ENCODE measurements around the gene FBLN1. TPM values are rescaled to one million over a fixed set of nuclear protein-coding genes. Genes with fewer than 3 reads are reported as not detected.
"Not testable (repeated sequence)": the region's sequence is repeated elsewhere in the genome, so short reads cannot be mapped to it uniquely, and the experiment has no call there.

FBLN1 gene
- total RNA-seq, 1 donor from 2014 or later = 93.3 TPM

- intact Hi-C loops (cut with micrococcal nuclease) = no loop called here
- DNase-seq (peak; percentile 9), ATAC-seq (no peak)
These were observed 87.6 kb downstream of the FBLN1 start for GRCh38 chr22:45590262-45590661.

- intact Hi-C loops (cut with micrococcal nuclease); DNase-seq; ATAC-seq: not testable (repeated sequence)
These were observed 89.0 kb downstream of the FBLN1 start for GRCh38 chr22:45591633-45592213.

DNA sequence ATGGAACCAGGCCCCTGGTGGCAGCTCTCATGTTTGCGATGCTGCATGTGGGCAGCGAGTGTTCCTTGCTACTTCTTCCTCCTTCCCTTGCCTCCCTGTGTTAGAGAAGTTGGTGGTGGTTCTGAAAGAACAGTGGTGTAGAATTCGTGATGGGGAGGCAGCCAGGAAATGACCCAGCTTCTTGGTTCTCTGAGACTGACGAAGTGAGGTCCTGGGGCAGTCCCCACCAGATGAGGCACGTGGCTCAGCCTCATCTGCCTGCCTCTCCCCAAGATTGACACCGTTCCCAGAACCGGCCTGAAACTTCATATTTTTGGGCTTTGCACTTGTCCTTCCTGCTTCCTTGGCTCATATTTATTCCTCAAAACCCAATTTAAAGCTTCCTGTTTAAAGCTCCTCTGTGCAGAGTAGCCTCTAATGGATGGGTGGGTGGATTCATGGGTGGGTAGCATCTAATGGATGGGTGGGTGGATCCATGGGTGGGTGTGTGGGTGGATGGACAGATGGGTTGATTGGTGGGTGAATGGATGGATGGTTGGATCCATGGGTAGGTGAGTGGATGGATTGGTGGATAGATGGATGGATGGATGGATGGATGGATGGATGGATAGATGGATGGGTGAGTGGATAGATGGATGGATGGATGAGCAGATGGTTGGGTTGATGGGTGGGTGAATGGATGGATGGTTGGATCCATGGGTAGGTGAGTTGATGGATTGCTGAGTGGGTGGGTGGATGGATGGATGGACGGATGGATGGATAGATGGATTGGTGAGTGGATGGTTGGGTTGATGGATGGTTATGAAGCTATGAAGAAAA lies 91.6 kb downstream of the FBLN1 start:
- ATAC-seq = no peak
- intact Hi-C loops (cut with micrococcal nuclease) = no loop called here
- DNase-seq = no peak

DNA sequence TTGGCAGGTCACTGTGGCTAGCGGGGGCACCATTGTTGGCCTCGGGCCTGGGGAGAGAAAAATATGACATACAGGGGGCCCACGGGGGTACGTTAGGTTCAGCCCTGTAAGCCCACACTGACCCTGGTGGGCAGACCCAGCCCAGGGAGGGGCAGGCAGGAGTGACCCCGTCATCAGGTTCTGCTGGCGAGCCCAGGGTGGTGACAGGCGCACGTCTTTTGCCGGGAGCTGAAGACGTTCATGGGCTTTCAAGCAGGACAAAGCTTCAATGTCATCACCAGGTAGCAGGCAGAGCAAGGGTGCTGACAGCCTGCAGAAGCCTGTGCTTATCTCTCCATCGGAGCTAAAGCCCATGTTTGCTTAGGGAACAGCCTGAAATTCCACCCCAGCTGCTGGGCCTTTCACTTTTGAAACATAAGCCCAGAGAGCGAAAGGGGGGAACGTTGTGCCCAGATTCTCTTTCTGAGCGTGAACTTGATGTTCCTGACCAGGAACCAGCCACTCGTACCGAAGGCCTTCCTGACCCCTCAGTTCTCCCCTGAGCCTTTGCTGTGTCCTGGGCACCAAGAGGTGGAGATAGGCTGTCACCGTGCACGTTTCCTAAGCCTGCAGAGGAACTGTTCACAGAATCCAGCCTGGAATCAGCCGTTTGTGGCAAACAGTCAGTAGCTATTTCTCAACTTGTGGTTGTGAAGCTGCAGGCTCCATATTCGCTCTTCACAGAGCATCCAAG lies 94.9 kb downstream of the FBLN1 start:
- no peak for DNase-seq
- peak; percentile 63 for ATAC-seq
- intact Hi-C loops (cut with micrococcal nuclease) = no loop called here

- intact Hi-C loops (cut with micrococcal nuclease) = no loop called here
- DNase-seq = no peak
- ATAC-seq = no peak
These were observed 96.0 kb downstream of the FBLN1 start for GRCh38 chr22:45598596-45599217.

DNA sequence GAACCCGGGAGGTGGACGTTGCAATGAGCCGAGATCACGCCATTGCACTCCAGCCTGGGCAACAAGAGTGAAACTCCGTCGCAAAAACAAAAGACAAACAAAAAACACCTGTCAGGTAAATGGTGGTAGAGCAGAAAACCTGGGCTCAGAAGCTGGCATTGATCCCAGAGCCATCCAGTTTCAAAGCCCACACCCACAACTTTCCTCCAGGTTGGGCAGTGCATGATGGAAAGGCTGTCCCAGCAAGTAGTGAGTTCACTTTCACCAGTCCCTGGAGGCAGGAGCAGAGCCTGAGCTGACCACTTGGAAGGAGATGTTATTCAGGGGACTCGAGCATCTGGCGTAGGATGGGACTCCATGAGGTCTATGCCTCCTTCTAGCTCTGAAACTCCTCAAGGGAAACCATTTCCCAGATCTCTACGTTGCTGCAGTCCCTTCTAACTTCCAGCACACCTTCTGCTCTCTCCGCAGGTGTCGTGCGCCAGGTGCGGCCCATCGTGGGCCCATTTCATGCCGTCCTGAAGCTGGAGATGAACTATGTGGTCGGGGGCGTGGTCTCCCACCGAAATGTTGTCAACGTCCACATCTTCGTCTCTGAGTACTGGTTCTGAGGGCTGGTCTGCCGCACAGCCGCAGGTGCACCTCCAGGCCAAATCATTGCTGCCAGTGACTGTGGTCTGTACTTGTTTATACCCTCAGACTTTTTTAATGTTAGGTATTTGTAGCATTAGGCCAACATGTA lies 97.3 kb downstream of the FBLN1 start:
- ATAC-seq = no peak
- intact Hi-C loops (cut with micrococcal nuclease) = no loop called here
- no peak for DNase-seq

DNA sequence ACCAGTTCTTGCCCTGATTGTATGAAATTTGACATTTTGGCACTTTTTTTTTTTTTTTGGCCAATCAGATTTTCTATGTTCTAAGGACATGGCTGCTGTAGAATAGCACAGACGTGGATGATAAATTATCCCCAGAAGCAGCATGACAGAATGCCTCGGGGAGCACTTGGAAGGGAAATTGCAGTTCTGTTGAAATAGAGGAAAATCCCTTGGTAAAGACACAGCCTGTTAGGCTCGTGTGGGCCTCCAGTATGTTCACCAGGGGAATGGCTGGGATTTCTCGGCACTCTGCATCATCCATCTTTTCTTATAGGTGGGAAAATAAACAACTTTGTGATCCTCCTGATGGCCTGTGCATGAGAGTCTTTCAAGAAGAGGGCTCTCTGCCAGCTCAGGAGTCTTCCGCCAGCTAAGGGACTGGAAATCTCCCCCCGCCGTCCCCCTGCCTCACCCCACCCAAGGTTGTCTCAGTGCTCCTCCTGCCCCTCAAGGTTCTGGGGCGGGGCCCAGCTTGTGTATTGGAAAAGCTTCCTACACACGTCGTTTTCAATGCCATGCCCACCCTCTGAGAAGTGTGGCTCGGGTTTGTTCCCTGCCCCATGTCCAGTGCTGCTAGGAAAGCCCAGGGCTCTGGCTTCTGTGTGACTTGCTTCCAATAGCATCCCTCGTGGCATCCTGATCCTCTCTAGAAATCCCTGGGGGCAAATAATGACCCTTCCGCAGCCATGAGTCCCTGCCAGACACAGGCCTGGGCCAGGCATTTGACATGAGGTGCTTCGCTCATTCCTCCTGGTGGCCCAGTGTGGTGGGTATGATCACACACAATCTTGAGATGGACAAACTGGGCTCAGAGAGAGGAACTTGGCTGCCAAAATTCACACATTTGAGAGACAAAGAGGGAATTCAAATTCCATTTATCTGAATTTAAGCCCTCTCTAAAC lies 98.4 kb downstream of the FBLN1 start:
- intact Hi-C loops (cut with micrococcal nuclease) = no loop called here
- ATAC-seq (no peak), DNase-seq (no peak)

- intact Hi-C loops (cut with micrococcal nuclease) = no loop called here
- ATAC-seq = no peak
- DNase-seq = no peak
These were observed 99.5 kb downstream of the FBLN1 start for GRCh38 chr22:45602004-45602733.

GRCh38 chr22:45602824-45603595 lies 100.3 kb downstream of the FBLN1 start:
- ATAC-seq (no peak), DNase-seq (no peak)
- intact Hi-C loops (cut with micrococcal nuclease) = no loop called here

- ATAC-seq (no peak), DNase-seq (no peak)
- intact Hi-C loops (cut with micrococcal nuclease) = no loop called here
These were observed 100.9 kb downstream of the FBLN1 start for GRCh38 chr22:45603619-45604018.

GRCh38 chr22:45608045-45608444 lies 105.4 kb downstream of the FBLN1 start:
- DNase-seq; intact Hi-C loops (cut with micrococcal nuclease): not testable (repeated sequence)
- ATAC-seq = peak; percentile 42

- no peak for DNase-seq
- intact Hi-C loops (cut with micrococcal nuclease) = no loop called here
- ATAC-seq = no peak
These were observed 106.1 kb downstream of the FBLN1 start for GRCh38 chr22:45608763-45609180.

DNA sequence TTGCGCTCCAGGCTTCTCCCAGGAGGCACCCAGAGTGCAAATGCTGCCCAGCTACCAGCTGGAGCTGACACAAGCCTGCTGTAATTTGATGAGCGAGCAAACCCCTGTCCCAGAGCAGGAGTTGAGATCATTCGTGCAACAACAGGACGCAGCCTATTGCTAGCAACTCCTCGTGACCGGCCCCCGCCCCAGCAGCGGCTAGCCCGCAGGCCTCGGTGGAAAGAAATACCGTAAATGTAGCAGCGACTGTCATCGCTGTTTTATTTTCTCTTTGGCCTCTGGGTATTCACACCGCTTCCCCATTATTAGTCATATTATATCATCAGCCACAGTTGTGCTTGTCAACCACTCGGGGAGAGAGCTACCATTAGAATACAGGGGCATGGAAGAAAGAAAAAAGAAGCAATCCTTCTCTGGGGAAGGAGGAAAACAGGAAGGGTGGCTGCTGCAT lies 109.8 kb downstream of the FBLN1 start:
- intact Hi-C loops (cut with micrococcal nuclease) = no loop called here
- ATAC-seq = peak; percentile 86
- peak; percentile 71 for DNase-seq

GRCh38 chr22:45612940-45613339 lies 110.3 kb downstream of the FBLN1 start:
- intact Hi-C loops (cut with micrococcal nuclease) = no loop called here
- ATAC-seq = peak; percentile 10
- peak; percentile 43 for DNase-seq

DNA sequence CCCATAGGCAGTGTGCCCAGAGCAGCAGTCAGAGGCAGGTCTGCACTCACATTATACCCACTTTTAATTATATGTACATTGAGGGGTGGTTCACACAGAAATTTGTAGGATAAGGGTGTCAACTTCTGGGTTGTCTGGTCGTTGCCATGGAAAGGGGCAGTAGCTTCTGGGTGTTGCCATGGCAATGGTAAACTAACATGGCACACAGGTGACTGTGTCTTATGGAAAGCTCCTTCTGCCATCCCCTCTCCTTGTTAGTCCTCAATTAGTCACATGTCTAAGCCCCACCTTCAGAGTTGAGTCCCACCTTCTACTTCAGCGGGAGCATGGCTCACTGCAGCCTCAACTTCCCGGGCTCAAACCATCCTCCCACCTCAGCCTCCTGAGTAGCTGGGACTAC lies 112.7 kb downstream of the FBLN1 start:
- intact Hi-C loops (cut with micrococcal nuclease) = no loop called here
- no peak for DNase-seq
- ATAC-seq = no peak

DNA sequence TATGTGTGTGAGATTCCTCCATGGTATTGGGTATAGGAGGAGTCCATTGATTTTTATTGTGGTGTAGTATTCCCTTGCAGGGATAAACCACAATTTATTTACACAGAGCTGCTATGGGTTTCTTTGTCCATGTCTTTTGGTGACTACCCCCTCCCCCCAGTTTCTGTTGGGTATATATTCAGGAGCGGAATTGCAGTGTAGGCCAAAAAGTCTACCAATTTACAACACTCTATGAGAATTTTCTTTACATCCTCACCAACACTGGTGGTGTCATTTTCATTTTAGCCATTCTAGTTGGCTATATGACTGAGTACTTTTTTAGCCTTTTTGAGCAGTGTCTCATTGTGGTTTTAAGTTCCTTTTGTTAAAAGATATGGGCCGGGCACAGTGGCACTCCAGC lies 113.7 kb downstream of the FBLN1 start:
- DNase-seq (no peak), ATAC-seq (no peak)
- intact Hi-C loops (cut with micrococcal nuclease) = no loop called here

GRCh38 chr22:45617948-45618347 lies 115.3 kb downstream of the FBLN1 start:
- intact Hi-C loops (cut with micrococcal nuclease) = no loop called here
- ATAC-seq (no peak), DNase-seq (no peak)

All from left ventricle myocardium superior (tissue), 1 donor.